Right forelimb (tissue), 1 donor: ENCODE measurements around the gene PTPRM.

ENCODE experiments used
- DNase-seq: peaks from one replicate; pipeline ENCODE4 v3.0.0-alpha.2; 2018

PTPRM gene

GRCh38 chr18:7630731-7631442 is 63.8 kb downstream of the PTPRM start:
- DNase-seq, result no peak

GRCh38 chr18:7632152-7633098 is 65.3 kb downstream of the PTPRM start:
- DNase-seq, result no peak

DNA sequence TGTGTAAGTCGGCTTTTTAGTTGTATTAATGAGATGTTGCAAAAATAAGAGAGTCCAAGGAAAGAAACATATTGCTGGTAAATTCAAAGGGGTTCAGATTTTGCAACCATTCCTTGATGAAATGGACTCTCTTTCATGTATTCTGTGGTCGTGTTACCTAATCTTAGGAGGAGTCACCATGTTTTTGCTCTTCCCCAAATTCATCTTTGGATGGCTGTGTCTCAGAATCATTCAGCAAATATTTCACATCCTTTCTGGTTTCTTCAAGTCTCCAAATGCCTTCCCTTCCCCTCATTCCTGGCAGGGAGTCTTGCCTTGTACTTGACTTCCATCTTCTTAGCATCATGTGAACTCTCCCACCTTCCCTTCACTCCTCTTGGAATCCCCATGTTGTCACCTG is 66.1 kb downstream of the PTPRM start:
- no peak for DNase-seq

- DNase-seq, result no peak
Observed at GRCh38 chr18:7635948-7636347, 68.8 kb downstream of the PTPRM start.

DNA sequence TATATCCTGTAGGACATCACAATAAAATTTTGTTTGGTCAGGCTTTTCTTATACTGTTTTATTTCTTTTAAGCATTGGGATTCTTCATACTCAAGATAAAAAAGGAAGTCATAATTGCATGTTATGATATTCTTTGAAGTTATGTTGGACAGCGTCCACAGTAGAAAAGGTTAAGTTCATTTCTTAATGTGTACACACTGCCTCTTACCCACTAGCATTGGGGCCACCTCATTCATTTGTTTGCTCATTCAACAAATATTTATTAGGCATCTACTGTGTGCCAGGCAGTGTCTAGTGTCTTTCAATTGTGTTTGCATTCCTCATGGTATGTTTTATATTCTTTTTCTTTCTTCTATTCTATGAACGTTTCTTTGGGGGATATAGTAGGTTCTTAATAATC is 70.2 kb downstream of the PTPRM start:
- no peak for DNase-seq

GRCh38 chr18:7638321-7638720 is 71.2 kb downstream of the PTPRM start:
- no peak for DNase-seq

DNA sequence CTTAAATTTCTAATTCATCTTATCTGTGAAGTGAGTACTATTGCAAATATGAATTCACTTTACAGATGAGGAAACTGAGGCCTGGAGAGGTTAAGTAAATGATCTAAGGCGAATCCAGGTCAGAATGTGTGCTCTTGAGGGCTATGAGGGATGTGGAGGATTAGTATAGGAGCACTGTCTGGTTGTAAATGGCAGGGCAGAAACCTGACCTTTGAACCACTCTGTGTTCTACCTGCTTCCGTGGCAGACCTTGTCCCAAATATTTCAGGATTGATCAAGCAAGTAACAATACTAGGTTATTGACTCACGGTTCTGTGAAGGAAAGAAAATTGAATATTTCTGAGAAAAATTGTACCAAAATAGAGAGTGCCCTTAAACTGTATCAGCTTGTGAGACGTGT is 74.7 kb downstream of the PTPRM start:
- DNase-seq, result no peak

GRCh38 chr18:7642331-7642890 is 75.3 kb downstream of the PTPRM start:
- no peak for DNase-seq

- DNase-seq, result no peak
Observed at GRCh38 chr18:7645756-7646155, 78.6 kb downstream of the PTPRM start.

DNA sequence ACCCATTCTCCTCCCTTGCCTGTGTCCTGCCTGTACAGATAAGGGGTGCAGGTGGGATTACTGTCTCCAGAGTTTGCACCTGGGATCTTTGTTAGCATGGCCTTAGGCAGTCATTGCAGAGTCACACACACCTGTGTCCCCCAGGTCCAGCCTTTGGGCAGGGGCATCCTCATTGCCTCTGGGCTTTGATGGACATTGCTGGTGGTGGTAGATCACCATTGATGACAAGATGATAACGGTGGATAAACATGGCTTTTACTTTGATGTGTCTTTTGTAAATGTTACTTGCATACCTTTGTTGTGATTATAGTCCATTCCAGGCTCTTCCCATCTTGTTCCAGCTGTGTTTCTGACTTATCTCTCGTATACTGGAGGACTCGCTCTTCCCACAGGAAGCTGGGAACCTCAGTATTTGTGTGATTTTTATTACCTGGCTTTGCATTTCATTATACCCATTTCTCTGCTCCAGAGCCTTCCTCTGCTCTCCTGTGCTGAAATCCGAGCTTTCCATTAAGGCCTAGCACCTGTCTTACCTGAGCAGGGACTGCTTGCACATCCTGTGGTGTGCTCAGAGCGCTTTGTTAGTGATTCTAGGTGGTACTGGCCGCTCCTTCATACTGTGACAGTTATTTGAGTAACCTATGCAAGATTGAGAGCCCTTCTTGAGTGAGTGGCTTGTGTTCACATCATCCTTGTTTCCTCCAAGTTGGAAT is 79.2 kb downstream of the PTPRM start:
- no peak for DNase-seq

- DNase-seq, result no peak
Observed at GRCh38 chr18:7647500-7647899, 80.4 kb downstream of the PTPRM start.

DNA sequence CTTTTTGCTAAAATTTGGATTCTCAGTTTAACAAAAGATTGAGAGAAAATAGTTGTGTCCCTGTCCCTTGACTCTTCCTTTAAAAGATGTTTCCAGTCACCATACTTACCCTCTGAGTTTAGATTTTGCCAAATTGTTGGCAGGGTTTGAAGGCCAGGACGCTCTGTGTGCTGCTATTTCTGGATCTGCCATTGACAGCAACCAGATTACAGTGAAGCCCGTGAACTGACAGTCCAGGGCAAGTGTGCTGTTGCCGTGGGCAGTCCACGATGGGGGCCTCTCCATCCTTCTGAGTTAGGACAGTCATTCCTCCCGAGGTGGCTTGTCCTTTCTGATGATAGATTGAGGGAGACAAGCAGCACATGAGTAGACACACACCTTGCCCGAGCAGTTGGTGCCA is 89.9 kb downstream of the PTPRM start:
- DNase-seq, result no peak

- no peak for DNase-seq
Observed at GRCh38 chr18:7657937-7658336, 90.8 kb downstream of the PTPRM start.

- DNase-seq, result no peak
Observed at GRCh38 chr18:7658701-7659100, 91.6 kb downstream of the PTPRM start.

DNA sequence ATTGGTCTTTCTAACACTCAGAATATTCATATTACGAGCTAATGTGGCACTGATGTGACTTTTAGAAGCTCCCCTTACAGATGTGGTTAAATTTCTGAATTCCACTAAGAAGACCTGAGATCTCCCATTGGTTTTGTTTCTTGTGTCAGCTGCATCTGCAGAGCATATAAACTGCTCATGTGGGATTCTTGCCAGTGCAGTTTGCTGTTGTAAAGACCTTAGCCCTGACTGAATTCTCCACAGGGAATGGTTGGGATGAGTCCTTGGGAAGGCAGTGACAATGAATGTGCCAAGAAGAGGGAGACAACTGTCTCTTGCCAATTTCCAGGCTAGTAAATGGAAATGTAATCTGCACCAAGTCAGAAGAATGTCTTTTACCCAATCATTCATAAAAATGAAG is 94.1 kb downstream of the PTPRM start:
- no peak for DNase-seq

GRCh38 chr18:7662866-7663265 is 95.8 kb downstream of the PTPRM start:
- DNase-seq, result no peak

GRCh38 chr18:7663366-7664312 is 96.5 kb downstream of the PTPRM start:
- no peak for DNase-seq

DNA sequence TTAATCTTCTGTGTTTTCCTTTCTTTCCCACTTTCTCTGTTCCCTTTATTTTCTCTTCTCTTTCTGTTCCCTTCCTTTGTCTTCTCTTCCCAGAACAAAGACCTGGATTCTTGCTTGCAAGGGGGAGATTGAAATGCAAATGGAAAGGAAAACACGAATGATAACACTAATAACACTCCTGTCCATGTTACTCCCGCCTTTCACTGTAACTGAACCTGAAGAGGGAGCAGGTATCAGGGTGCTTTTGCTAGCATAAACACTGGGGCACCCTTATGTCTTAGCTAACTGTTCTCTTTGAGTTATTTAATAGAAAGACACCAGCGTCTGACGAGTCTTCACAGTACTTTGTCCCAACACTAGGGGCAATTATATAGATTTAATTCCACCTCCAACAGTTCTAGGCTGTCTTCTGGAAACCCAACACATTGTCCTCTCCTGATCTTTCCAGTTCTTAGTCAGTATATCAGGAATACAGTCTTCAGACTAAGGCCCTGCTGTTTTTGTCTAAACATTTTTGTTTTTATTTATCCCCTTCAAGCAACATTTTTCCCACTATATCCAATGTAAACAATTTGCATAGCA is 99.2 kb downstream of the PTPRM start:
- DNase-seq, result no peak

- no peak for DNase-seq
Observed at GRCh38 chr18:7668392-7668791, 101.3 kb downstream of the PTPRM start.

GRCh38 chr18:7669361-7669760 is 102.2 kb downstream of the PTPRM start:
- no peak for DNase-seq

- no peak for DNase-seq
Observed at GRCh38 chr18:7671105-7671504, 104.0 kb downstream of the PTPRM start.
